HG03097 (cell line): ENCODE data around the gene ANKLE1.
"Not testable (repeated sequence)": the region's sequence is repeated elsewhere in the genome, so short reads cannot be mapped to it uniquely, and the experiment has no call there.

ENCODE experiments used
- ATAC-seq: cut with Tn5 transposase; IDR thresholded peaks from one replicate; pipeline ENCODE4 v1.9.1; 2021; ENCODE audit not compliant: unreplicated experiment, low FRiP score

The ANKLE1 gene

GRCh38 chr19:17246681-17247425 is 34.8 kb upstream of the ANKLE1 start:
- no peak for ATAC-seq

GRCh38 chr19:17248011-17248776 is 33.5 kb upstream of the ANKLE1 start:
- no peak for ATAC-seq

DNA sequence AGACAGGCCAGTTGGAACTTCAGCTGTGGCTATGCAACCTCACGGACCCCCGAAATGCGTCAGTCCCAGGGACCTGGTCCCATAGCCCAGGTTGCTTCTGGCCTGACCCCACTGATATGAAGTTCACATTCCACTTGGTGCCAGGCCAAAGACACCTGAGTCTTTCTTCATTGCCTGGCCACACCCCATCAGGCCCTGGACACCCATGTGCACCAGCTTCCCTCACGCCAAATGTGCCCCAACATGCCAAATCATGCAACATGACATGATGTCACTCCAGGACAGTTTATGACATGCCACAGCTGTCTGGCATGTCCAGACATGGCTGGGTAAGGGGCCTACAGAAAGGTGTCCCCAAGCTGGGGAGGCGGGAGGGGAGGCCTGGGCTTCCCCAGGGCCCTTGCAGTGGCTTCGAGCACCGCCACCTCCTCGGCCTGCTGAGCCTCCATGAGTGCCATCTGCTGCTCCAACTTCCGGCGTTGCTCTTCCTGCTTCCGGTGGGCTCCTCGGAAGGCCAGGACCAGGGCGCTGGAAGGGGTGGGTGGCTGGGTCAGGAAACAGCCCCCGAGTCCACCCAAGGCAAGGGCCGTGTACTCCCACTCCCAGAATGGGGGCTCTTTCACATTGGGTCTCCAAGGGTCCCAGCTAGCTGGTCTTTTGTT is 31.7 kb upstream of the ANKLE1 start:
- no peak for ATAC-seq

GRCh38 chr19:17254636-17255035 is 27.1 kb upstream of the ANKLE1 start:
- ATAC-seq, result no peak

GRCh38 chr19:17255150-17255621 is 26.5 kb upstream of the ANKLE1 start:
- no peak for ATAC-seq

- ATAC-seq, result no peak
Observed at GRCh38 chr19:17256130-17256529, 25.6 kb upstream of the ANKLE1 start.

GRCh38 chr19:17259118-17259780 is 22.5 kb upstream of the ANKLE1 start:
- no peak for ATAC-seq

- no peak for ATAC-seq
Observed at GRCh38 chr19:17259934-17260333, 21.8 kb upstream of the ANKLE1 start.

- peak; percentile 66 for ATAC-seq
Observed at GRCh38 chr19:17260842-17261325, 20.8 kb upstream of the ANKLE1 start.

- no peak for ATAC-seq
Observed at GRCh38 chr19:17262557-17262956, 19.1 kb upstream of the ANKLE1 start.

GRCh38 chr19:17263712-17264640 is 17.7 kb upstream of the ANKLE1 start:
- no peak for ATAC-seq

DNA sequence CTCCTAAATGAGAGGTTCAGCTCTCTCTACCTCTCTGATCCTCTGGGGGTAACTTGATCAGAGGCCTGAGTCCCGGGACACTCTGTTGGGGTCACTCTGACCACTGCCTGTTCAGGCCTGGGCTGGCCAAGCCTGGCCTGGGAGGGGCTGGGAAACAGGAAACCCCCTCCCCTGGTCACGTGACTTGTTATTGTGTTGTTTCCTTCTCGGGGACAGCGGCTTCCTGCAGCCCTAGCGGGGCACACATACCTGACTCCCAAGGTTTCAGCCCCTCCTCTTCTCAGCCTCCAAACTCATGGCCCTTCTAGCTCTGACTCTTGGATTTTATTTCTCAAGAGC is 17.1 kb upstream of the ANKLE1 start, which contains the start of gene USHBP1:
Gene USHBP1, minus strand, starts transcription at position 105 of the 339 bp plus-strand sequence. CDS start 446 bp downstream, outside the sequence.
- no peak for ATAC-seq

- no peak for ATAC-seq
Observed at GRCh38 chr19:17266026-17266425, 15.7 kb upstream of the ANKLE1 start.

GRCh38 chr19:17266589-17266974 is 15.1 kb upstream of the ANKLE1 start:
- ATAC-seq, result peak; percentile 5

- peak; percentile 93 for ATAC-seq
Observed at GRCh38 chr19:17266975-17267788, 14.5 kb upstream of the ANKLE1 start, which contains the start of gene BABAM1. Gene BABAM1 (plus strand): TSS chr19:17267443. CDS start chr19:17268807, 1,364 bp downstream.

DNA sequence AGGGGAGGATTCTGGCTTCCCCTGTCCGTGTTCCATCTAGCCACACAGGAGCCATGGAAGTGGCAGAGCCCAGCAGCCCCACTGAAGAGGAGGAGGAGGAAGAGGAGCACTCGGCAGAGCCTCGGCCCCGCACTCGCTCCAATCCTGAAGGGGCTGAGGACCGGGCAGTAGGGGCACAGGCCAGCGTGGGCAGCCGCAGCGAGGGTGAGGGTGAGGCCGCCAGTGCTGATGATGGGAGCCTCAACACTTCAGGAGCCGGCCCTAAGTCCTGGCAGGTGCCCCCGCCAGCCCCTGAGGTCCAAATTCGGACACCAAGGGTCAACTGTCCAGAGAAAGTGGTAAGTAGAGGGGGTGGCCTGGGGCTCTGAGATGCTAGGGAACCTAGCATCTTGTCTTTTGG is 12.9 kb upstream of the ANKLE1 start:
- ATAC-seq, result no peak

DNA sequence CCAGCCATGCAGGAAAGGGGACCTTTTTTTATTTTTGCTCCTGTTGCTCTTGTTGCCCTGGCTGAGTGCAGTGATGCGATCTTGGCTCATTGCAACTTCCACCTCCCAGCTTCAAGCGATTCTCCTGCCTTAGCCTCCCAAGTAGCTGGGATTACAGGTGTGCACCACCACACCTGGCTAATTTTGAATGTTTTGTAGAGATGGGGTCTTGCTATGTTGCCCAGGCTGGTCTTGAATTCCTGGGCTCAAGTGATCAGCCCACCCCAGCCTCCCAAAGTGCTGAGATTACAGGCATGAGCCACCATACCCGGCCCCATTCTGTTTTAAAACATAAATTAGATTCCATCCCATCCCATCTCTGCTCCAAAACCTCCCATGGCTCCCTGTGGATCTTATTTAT is 6.8 kb upstream of the ANKLE1 start:
- ATAC-seq, result not testable (repeated sequence)

DNA sequence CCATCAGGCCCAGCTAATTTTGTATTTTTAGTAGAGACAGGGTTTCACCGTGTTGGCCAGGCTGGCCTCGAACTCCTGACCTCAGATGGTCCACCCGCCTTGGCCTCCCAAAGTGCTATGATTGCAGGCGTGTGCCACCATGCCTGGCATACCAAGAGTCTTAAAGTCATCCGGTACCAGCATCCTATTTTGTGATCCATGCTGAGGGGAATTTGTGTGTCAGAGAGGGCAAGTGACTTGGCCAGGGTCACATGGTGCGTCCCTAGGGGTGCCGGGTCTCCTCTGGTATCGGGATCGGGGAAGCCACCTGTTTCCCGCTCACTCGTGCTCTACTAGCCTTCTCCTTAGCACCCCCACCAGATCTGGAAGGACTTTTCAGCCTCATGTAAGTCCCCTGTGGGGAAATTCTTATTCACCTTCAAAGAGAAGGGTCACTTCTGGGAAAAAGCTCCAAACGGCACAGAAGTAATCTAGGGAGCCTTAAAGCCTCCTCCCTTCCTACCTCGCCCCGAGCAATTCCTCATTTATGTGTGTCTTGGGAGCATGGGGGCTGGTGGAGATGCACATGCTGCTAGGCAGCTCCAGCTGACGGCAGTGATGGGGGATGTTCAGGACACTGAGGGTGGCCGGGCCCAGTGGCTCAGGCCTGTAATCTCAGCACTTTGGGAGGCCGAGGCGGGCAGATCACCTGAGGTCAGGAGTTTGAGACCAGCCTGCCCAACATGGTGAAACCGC is 6.1 kb upstream of the ANKLE1 start:
- no peak for ATAC-seq
